H1 (cell line): ENCODE measurements around the gene RPS28. TPM values are rescaled to one million over a fixed set of nuclear protein-coding genes. Genes with fewer than 3 reads are reported as not detected.
"Not testable (repeated sequence)": the region's sequence is repeated elsewhere in the genome, so short reads cannot be mapped to it uniquely, and the experiment has no call there.

Experiments used
- CTCF ChIA-PET: fragments of 300-600 bp; sonication (Branson Sonifier 250); formaldehyde crosslinking; loops from one replicate; lab custom pipeline; 2021; ENCODE audit not compliant: partially characterized antibody; lab: Charles Lee
- POLR2A ChIA-PET: fragments of 300-600 bp; sonication (Branson Sonifier 250); formaldehyde crosslinking; loops from one replicate; lab custom pipeline; 2021; ENCODE audit warnings: inconsistent platforms; ENCODE audit not compliant: partially characterized antibody; lab: Charles Lee
- DNase-seq, 2 experiments: peaks; one replicate each; pipeline versions ENCODE4 v3.0.0 to v3.0.0-alpha.2; 2010 to 2022; ENCODE audit warnings: low spot score in 2 of 2, low read depth in 1 of 2, mixed read lengths in 1 of 2
- FAIRE-seq: peaks from 2 replicates; lab custom pipeline; 2011; peaks lifted over from hg19 to GRCh38; lab: Jason Lieb, UNC
- H2AFZ ChIP-seq: 2 replicates; pipeline ENCODE4 v1.8.1; 2012; ENCODE audit warnings: low read length, inconsistent platforms
- H2AK5ac ChIP-seq: 2 replicates; pipeline ENCODE4 v1.6.1; 2013; ENCODE audit warnings: low read depth, low read length
- H2BK120ac ChIP-seq: replicated peaks from 2 replicates; pipeline ENCODE3; 2013; ENCODE audit warnings: low read depth, low read length, inconsistent platforms
- H2BK12ac ChIP-seq: 2 replicates; pipeline ENCODE4 v1.6.1; 2013; ENCODE audit warnings: low read depth, low read length
- H2BK15ac ChIP-seq: 2 replicates; pipeline ENCODE4 v1.6.1; 2013; ENCODE audit warnings: low read length
- H2BK20ac ChIP-seq: 2 replicates; pipeline ENCODE4 v1.6.1; 2013; ENCODE audit warnings: low read length
- H2BK5ac ChIP-seq: 2 replicates; pipeline ENCODE4 v1.6.1; 2013; ENCODE audit warnings: low read depth, low read length
- H3K14ac ChIP-seq: 2 replicates; pipeline ENCODE4 v1.6.1; 2013; ENCODE audit warnings: inconsistent platforms; ENCODE audit not compliant: insufficient read length
- H3K18ac ChIP-seq: 2 replicates; pipeline ENCODE4 v1.6.1; 2013; ENCODE audit warnings: low read length; ENCODE audit errors: extremely low read depth
- H3K23ac ChIP-seq: 2 replicates; pipeline ENCODE4 v1.6.1; 2013; ENCODE audit warnings: inconsistent platforms; ENCODE audit not compliant: insufficient read length
- H3K23me2 ChIP-seq: 2 replicates; pipeline ENCODE4 v1.6.1; 2013; ENCODE audit warnings: low read depth, low read length
- H3K27ac ChIP-seq: 2 replicates; pipeline ENCODE4 v1.6.1; 2011; ENCODE audit warnings: low read depth, low read length, inconsistent platforms
- H3K27me3 ChIP-seq, 4 experiments: replicated peaks in 1 of 4; 1 replicate in 1 of 4; 2 replicates in 3 of 4; pipeline versions ENCODE4 v1.6.1 to v1.8.1; 2011 to 2013; ENCODE audit warnings: low read length in 3 of 4, mild to moderate bottlenecking in 3 of 4, inconsistent platforms in 2 of 4, mixed read lengths in 2 of 4, moderate library complexity in 1 of 4; ENCODE audit not compliant: control insufficient read depth in 3 of 4, insufficient read depth in 3 of 4; ENCODE audit errors: extremely low read depth in 1 of 4
- H3K36me3 ChIP-seq, 4 experiments: 2 replicates each; pipeline versions ENCODE4 v1.6.1 to v1.8.1; 2011 to 2013; ENCODE audit warnings: mild to moderate bottlenecking in 4 of 4, low read length in 3 of 4, moderate library complexity in 2 of 4, control low read depth in 1 of 4, inconsistent platforms in 1 of 4; ENCODE audit not compliant: insufficient read depth in 4 of 4, control insufficient read depth in 2 of 4
- H3K4ac ChIP-seq: replicated peaks from 2 replicates; pipeline ENCODE3; 2013; ENCODE audit warnings: low read length, low read depth, mixed read lengths, inconsistent platforms; ENCODE audit not compliant: insufficient read length
- H3K4me1 ChIP-seq, 4 experiments: replicated peaks in 1 of 4; 1 replicate in 1 of 4; 2 replicates in 3 of 4; pipeline versions ENCODE4 v1.6.1 to v1.8.1; 2011 to 2013; ENCODE audit warnings: low read length in 3 of 4, inconsistent platforms in 2 of 4, mixed read lengths in 1 of 4; ENCODE audit not compliant: insufficient read depth in 4 of 4, control insufficient read depth in 3 of 4
- H3K4me2 ChIP-seq, 2 experiments: 2 replicates each; pipeline versions ENCODE4 v1.6.1 to v1.8.1; 2011 to 2013; ENCODE audit warnings: low read depth in 2 of 2, low read length in 2 of 2, control low read depth in 1 of 2, inconsistent platforms in 1 of 2, mild to moderate bottlenecking in 1 of 2; ENCODE audit not compliant: insufficient read depth in 1 of 2
- H3K4me3 ChIP-seq, 4 experiments: fragments of 200-600, 300-600 bp in 1 of 4; sonication (generic), shearing (Covaris generic), sonication (Bioruptor Twin) in 1 of 4; 2 replicates each; pipeline versions ENCODE4 v1.5.1 to v1.8.1; 2011 to 2016; ENCODE audit warnings: low read length in 4 of 4, low read depth in 3 of 4, control low read depth in 2 of 4, inconsistent platforms in 2 of 4, mild to moderate bottlenecking in 2 of 4, mixed read lengths in 1 of 4, moderate library complexity in 1 of 4; ENCODE audit not compliant: insufficient read depth in 2 of 4; ENCODE audit errors: extremely low read depth in 1 of 4
- H3K56ac ChIP-seq: replicated peaks from 2 replicates; pipeline ENCODE3; 2013; ENCODE audit warnings: low read depth, mild to moderate bottlenecking, mixed read lengths, low read length, inconsistent platforms; ENCODE audit not compliant: insufficient read length
- H3K79me1 ChIP-seq: 2 replicates; pipeline ENCODE4 v1.6.1; 2013; ENCODE audit warnings: low read depth, low read length, control low read depth
- H3K79me2 ChIP-seq, 2 experiments: 2 replicates each; pipeline versions ENCODE4 v1.6.1 to v1.8.1; 2012 to 2013; ENCODE audit warnings: low read length in 2 of 2, mild to moderate bottlenecking in 2 of 2, inconsistent platforms in 1 of 2; ENCODE audit not compliant: insufficient read depth in 2 of 2, control insufficient read depth in 1 of 2
- H3K9ac ChIP-seq, 4 experiments: replicated peaks in 1 of 4; 1 replicate in 1 of 4; 2 replicates in 3 of 4; pipeline versions ENCODE4 v1.6.1 to v1.8.1; 2011 to 2013; ENCODE audit warnings: low read depth in 3 of 4, low read length in 3 of 4, control low read depth in 2 of 4, mild to moderate bottlenecking in 2 of 4, moderate library complexity in 2 of 4, inconsistent platforms in 1 of 4; ENCODE audit errors: extremely low read depth in 1 of 4
- H3K9me3 ChIP-seq, 2 experiments: 2 replicates each; pipeline versions ENCODE4 v1.6.1 to v1.8.1; 2012 to 2013; ENCODE audit warnings: mild to moderate bottlenecking in 2 of 2, moderate library complexity in 2 of 2, control low read depth in 1 of 2, inconsistent platforms in 1 of 2, low read depth in 1 of 2, low read length in 1 of 2, mixed read lengths in 1 of 2; ENCODE audit not compliant: insufficient read depth in 2 of 2
- H4K20me1 ChIP-seq, 2 experiments: replicated peaks in 1 of 2; 2 replicates each; pipeline versions ENCODE3 to v1.8.1; 2011 to 2013; ENCODE audit warnings: inconsistent platforms in 2 of 2, low read length in 2 of 2, mild to moderate bottlenecking in 1 of 2; ENCODE audit not compliant: insufficient read depth in 2 of 2, control insufficient read depth in 1 of 2
- H4K5ac ChIP-seq: 2 replicates; pipeline ENCODE4 v1.6.1; 2013; ENCODE audit warnings: low read length, low read depth, mixed read lengths, inconsistent platforms; ENCODE audit not compliant: insufficient read length
- H4K8ac ChIP-seq: 2 replicates; pipeline ENCODE4 v1.8.0; 2013; ENCODE audit warnings: mild to moderate bottlenecking, moderate library complexity, low read length, inconsistent platforms; ENCODE audit not compliant: insufficient read depth; ENCODE audit errors: extremely low read depth
- H4K91ac ChIP-seq: replicated peaks from 2 replicates; pipeline ENCODE3; 2013; ENCODE audit warnings: low read length, mixed read lengths, inconsistent platforms; ENCODE audit not compliant: insufficient read length
- MAX ChIP-seq: IDR thresholded peaks from 2 replicates; pipeline ENCODE4 v1.6.1; 2012; ENCODE audit warnings: inconsistent platforms
- NRF1 ChIP-seq: IDR thresholded peaks from 2 replicates; pipeline ENCODE4 v1.6.1; 2011; ENCODE audit warnings: mild to moderate bottlenecking, low read depth, low read length, improper control_type of control experiment
- WGBS, 2 experiments: shearing (Covaris generic) in 1 of 2; methylation state at CpG; one replicate each; pipeline versions ENCODE4 v1.1.6 to v1.1.7; 2013 to 2015; ENCODE audit warnings: low lambda C conversion rate in 2 of 2, mixed read lengths in 2 of 2, inconsistent platforms in 1 of 2, low coverage in 1 of 2, missing lambda C conversion rate in 1 of 2; ENCODE audit not compliant: insufficient replicate concordance in 2 of 2, insufficient coverage in 1 of 2, insufficient read length in 1 of 2; ENCODE audit errors: extremely low coverage in 1 of 2, missing lambda C conversion rate in 1 of 2; 5-methylcytosine and 5-hydroxymethylcytosine counted together
- polyA plus RNA-seq, 7 experiments: library from polyadenylated mRNA; depleted of rRNA in 3 of 7; stranded (reverse) in 5 of 7; unstranded in 2 of 7; fragments of >200 nt in 5 of 7; fragments of 200-250 nt in 2 of 7; gene quantifications; 1 replicate in 5 of 7; 2 replicates in 1 of 7; 4 replicates in 1 of 7; pipeline versions ENCODE4 v1.2.1 to v1.2.3, GENCODE V29; 2011 to 2013; ENCODE audit warnings: missing spikeins in 2 of 7, mixed read lengths in 2 of 7
- total RNA-seq: library from RNA; stranded (reverse); fragmentation: NEBNext Ultra II Directional; extraction: Animal tissue kit (Norgen Biotek cat#: 25700); gene quantifications from 2 replicates; pipeline ENCODE4 v1.2.1, GENCODE V29; 2021

RPS28 gene
- total and polyA plus RNA-seq, 2 of the 8 experiments (the other 6 are each of a cell fraction or from before 2014, with no cell fraction given): 1,241 to 1,699 TPM

GRCh38 chr19:8340341-8341096, 19.2 kb downstream of the RPS28 start (continued):
- TF ChIP-seq NRF1: no peak
- no peak for TF ChIP-seq MAX

GRCh38 chr19:8341504-8341903, 20.2 kb downstream of the RPS28 start:
- H3K9me3 ChIP-seq, H2BK15ac ChIP-seq, H4K20me1 ChIP-seq, H2BK20ac ChIP-seq, H3K9ac ChIP-seq, DNase-seq, H3K79me1 ChIP-seq, H3K27me3 ChIP-seq, H2BK5ac ChIP-seq, H3K14ac ChIP-seq, FAIRE-seq, H3K36me3 ChIP-seq, H3K4ac ChIP-seq, H3K56ac ChIP-seq, H3K79me2 ChIP-seq, H2BK12ac ChIP-seq, H2BK120ac ChIP-seq, H3K23me2 ChIP-seq, H4K5ac ChIP-seq, H4K91ac ChIP-seq, H3K4me1 ChIP-seq, H3K27ac ChIP-seq, H3K4me3 ChIP-seq, H2AK5ac ChIP-seq, H4K8ac ChIP-seq, H2AFZ ChIP-seq, H3K4me2 ChIP-seq, H3K18ac ChIP-seq, H3K23ac ChIP-seq: not testable (repeated sequence)
- ChIA-PET CTCF (interaction anchor here (0.6 to 8.2 kb wide), 9 partner anchors 11 to 301 kb away, joined by 3 to 68 read pairs (median 4); partner anchors contain the start of gene ANGPTL4), POLR2A (interaction anchor here (0.6 to 27.1 kb wide), 6 partner anchors 10 to 199 kb away, joined by 3 to 583 read pairs (median 4); partner anchors contain the start of genes ANGPTL4, CD320, NDUFA7 and RAB11B)
- WGBS, 2 experiments: 93% methylated on average over 4 of the region's 4 CpGs; no CpG with 5 or more reads in 1 of the 2 experiments
